ENCODE measurements around the gene HIP1R.

HIP1R gene

GRCh38 chr12:122882908-122883558 is 47.8 kb downstream of the HIP1R start:
- no peak overlapping the region for H3K4me3 ChIP-seq (ENCODE audit: low read depth, low read length)
- TF ChIP-seq POLR2A (IDR thresholded peaks at IDR 0.05; ENCODE audit: extremely low read depth, insufficient read length) = no peak
- TF ChIP-seq MYC (IDR thresholded peaks at IDR 0.05; ENCODE audit: low read depth, low read length) = no peak
- no peak for TF ChIP-seq CTCF (IDR thresholded peaks at IDR 0.05; ENCODE audit: low read depth, low read length)
- TF ChIP-seq MAX (IDR thresholded peaks at IDR 0.05; ENCODE audit: low read depth, low read length) = no peak
- no peak for DNase-seq (ENCODE audit: low read depth)

- TF ChIP-seq POLR2A (IDR thresholded peaks at IDR 0.05; ENCODE audit: extremely low read depth, insufficient read length) (no peak), CTCF (IDR thresholded peaks at IDR 0.05; ENCODE audit: low read depth, low read length) (no peak), MAX (IDR thresholded peaks at IDR 0.05; ENCODE audit: low read depth, low read length) (no peak), MYC (IDR thresholded peaks at IDR 0.05; ENCODE audit: low read depth, low read length) (no peak)
- no peak for DNase-seq (ENCODE audit: low read depth)
- H3K4me3 ChIP-seq (ENCODE audit: low read depth, low read length) = no peak overlapping the region
Measured at GRCh38 chr12:122884091-122884826, 49.0 kb downstream of the HIP1R start.

GRCh38 chr12:122884860-122885259 is 49.6 kb downstream of the HIP1R start:
- H3K4me3 ChIP-seq (ENCODE audit: low read depth, low read length) = no peak overlapping the region
- DNase-seq (ENCODE audit: low read depth) = no peak
- TF ChIP-seq POLR2A (IDR thresholded peaks at IDR 0.05; ENCODE audit: extremely low read depth, insufficient read length) (no peak), CTCF (IDR thresholded peaks at IDR 0.05; ENCODE audit: low read depth, low read length) (no peak), MYC (IDR thresholded peaks at IDR 0.05; ENCODE audit: low read depth, low read length) (no peak), MAX (IDR thresholded peaks at IDR 0.05; ENCODE audit: low read depth, low read length) (no peak)

GRCh38 chr12:122886161-122886560 is 50.9 kb downstream of the HIP1R start:
- no peak overlapping the region for H3K4me3 ChIP-seq (ENCODE audit: low read depth, low read length)
- no peak for DNase-seq (ENCODE audit: low read depth)
- no peak for TF ChIP-seq POLR2A (IDR thresholded peaks at IDR 0.05; ENCODE audit: extremely low read depth, insufficient read length)
- TF ChIP-seq MYC (IDR thresholded peaks at IDR 0.05; ENCODE audit: low read depth, low read length) = no peak
- TF ChIP-seq CTCF (IDR thresholded peaks at IDR 0.05; ENCODE audit: low read depth, low read length) = no peak
- TF ChIP-seq MAX (IDR thresholded peaks at IDR 0.05; ENCODE audit: low read depth, low read length) = no peak

GRCh38 chr12:122886851-122887818 is 51.9 kb downstream of the HIP1R start:
- TF ChIP-seq CTCF (IDR thresholded peaks at IDR 0.05; ENCODE audit: low read depth, low read length) = no peak
- no peak for TF ChIP-seq MYC (IDR thresholded peaks at IDR 0.05; ENCODE audit: low read depth, low read length)
- peak; percentile 44 for DNase-seq (ENCODE audit: low read depth)

More at GRCh38 chr12:122886851-122887818, 51.9 kb downstream of the HIP1R start:
- no peak overlapping the region for H3K4me3 ChIP-seq (ENCODE audit: low read depth, low read length)
